ENCODE results near the gene UTS2R. TPM values are rescaled to one million over a fixed set of nuclear protein-coding genes. Genes with fewer than 3 reads are reported as not detected.
A peak's percentile ranks its signal among the peaks of the same experiment; 100 is the strongest.

Gene UTS2R
- total and polyA plus RNA-seq, 7 donors, result 0.10 to 3.8 (median 0.70) TPM; not detected in 3

GRCh38 chr17:82406131-82406671 lies 34.6 kb downstream of the UTS2R start:
- Histone ChIP-seq H3K4me3 (no peak overlapping the region), H3K36me3 (ENCODE audit: insufficient read depth in 1 of 2, low read depth in 1 of 2) (peaks cover 0 to 55% of the 10 kb centered on the region in 2 donors), H3K4me1 (peaks cover 10% of the 10 kb centered on the region), H3K27ac (no peak overlapping the region), H3K9me3 (no peaks in the 10 kb centered on the region), H3K27me3 (ENCODE audit: insufficient read depth in 3 of 3, low read length in 2 of 3) (no peaks in the 10 kb centered on the region)
- DNase-seq, result no peak
- TF ChIP-seq, protein P1, sequence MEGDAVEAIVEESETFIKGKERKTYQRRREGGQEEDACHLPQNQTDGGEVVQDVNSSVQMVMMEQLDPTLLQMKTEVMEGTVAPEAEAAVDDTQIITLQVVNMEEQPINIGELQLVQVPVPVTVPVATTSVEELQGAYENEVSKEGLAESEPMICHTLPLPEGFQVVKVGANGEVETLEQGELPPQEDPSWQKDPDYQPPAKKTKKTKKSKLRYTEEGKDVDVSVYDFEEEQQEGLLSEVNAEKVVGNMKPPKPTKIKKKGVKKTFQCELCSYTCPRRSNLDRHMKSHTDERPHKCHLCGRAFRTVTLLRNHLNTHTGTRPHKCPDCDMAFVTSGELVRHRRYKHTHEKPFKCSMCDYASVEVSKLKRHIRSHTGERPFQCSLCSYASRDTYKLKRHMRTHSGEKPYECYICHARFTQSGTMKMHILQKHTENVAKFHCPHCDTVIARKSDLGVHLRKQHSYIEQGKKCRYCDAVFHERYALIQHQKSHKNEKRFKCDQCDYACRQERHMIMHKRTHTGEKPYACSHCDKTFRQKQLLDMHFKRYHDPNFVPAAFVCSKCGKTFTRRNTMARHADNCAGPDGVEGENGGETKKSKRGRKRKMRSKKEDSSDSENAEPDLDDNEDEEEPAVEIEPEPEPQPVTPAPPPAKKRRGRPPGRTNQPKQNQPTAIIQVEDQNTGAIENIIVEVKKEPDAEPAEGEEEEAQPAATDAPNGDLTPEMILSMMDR (IDR thresholded peaks at IDR 0.05), result no peak
- 94 to 95% (median 95%) methylated on average over 14 of the region's 14 CpGs for WGBS, 3 donors
- no peak for ATAC-seq
- intact Hi-C loops (cut with DNase I), result no loop called here

- Histone ChIP-seq H3K4me3 (no peak overlapping the region), H3K4me1 (peaks cover 10% of the 10 kb centered on the region), H3K27me3 (ENCODE audit: insufficient read depth in 3 of 3, low read length in 2 of 3) (no peaks in the 10 kb centered on the region), H3K27ac (peak overlapping the region; percentile 81), H3K9me3 (no peaks in the 10 kb centered on the region), H3K36me3 (ENCODE audit: insufficient read depth in 1 of 2, low read depth in 1 of 2) (peaks cover 0 to 45% of the 10 kb centered on the region in 2 donors)
- intact Hi-C loops (cut with DNase I), result no loop called here
- DNase-seq (peak; percentile 48 to 85), ATAC-seq (peak; percentile 96 to 98 (median 97))
- TF ChIP-seq, protein P1 (IDR thresholded peaks at IDR 0.05), result no peak
- WGBS, 3 donors, result 38 to 47% (median 38%) methylated on average over 13 of the region's 13 CpGs
Observed at GRCh38 chr17:82407255-82407654, 35.7 kb downstream of the UTS2R start.

DNA sequence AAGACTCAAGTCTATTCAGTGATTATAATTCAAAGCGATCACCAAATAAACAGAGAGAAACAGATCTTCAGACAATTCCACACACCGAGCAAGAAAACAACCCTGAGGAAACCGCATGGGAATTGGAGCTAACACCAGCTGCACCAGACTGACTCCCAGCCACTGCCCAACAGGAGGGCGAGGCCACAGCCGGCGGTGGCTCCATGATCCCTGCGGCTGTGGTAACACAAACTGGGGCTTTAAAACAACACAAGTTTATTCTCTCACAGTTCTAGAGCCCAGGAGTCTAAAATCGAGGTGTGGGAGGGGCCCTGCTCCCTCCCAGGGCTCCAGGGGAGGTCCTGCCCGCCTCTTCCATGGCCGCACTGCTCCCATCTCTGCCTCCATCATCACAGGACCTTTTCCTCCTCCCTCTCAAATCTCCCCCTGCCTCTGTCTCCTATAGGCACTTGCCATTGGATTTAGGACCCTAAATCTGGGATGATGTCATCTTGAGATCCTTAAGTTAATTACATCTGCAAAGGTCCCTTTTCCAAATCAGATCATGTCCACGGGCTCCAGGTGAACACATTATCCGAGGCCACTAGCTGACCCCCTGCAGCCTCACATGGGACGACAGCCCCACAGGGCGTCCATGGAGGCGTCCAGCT lies 36.8 kb downstream of the UTS2R start:
- Histone ChIP-seq H3K4me3 (no peak overlapping the region), H3K27me3 (ENCODE audit: insufficient read depth in 3 of 3, low read length in 2 of 3) (no peaks in the 10 kb centered on the region), H3K4me1 (peaks cover 10% of the 10 kb centered on the region), H3K36me3 (ENCODE audit: insufficient read depth in 1 of 2, low read depth in 1 of 2) (peaks cover 0 to 42% of the 10 kb centered on the region in 2 donors), H3K27ac (no peak overlapping the region), H3K9me3 (no peaks in the 10 kb centered on the region)
- ATAC-seq (no peak), DNase-seq (no peak)
- TF ChIP-seq, protein P1 (IDR thresholded peaks at IDR 0.05), result no peak
- 73 to 84% (median 74%) methylated on average over 15 of the region's 15 CpGs for WGBS, 3 donors
- intact Hi-C loops (cut with DNase I), result no loop called here

GRCh38 chr17:82408938-82409318 lies 37.4 kb downstream of the UTS2R start:
- TF ChIP-seq, protein P1 (IDR thresholded peaks at IDR 0.05), result no peak
- no peak overlapping the region for H3K4me3 ChIP-seq
- intact Hi-C loops (cut with DNase I), result no loop called here
- ATAC-seq, result no peak
- peaks cover 10% of the 10 kb centered on the region for H3K4me1 ChIP-seq
- no peak for DNase-seq
- no peaks in the 10 kb centered on the region for H3K27me3 ChIP-seq (ENCODE audit: insufficient read depth in 3 of 3, low read length in 2 of 3)
- H3K36me3 ChIP-seq (ENCODE audit: insufficient read depth in 1 of 2, low read depth in 1 of 2), result peaks cover 0 to 42% of the 10 kb centered on the region in 2 donors
- no peaks in the 10 kb centered on the region for H3K9me3 ChIP-seq
- WGBS, 3 donors, result 82 to 91% (median 86%) methylated on average over 20 to 21 of the region's 21 CpGs
- no peak overlapping the region for H3K27ac ChIP-seq
